Occipital lobe (tissue), 2 donors: ENCODE results near the gene CLCN6. TPM values are rescaled to one million over a fixed set of nuclear protein-coding genes. Genes with fewer than 3 reads are reported as not detected.

Source experiments
- DNase-seq: peaks from one replicate; lab custom pipeline; 2025; lab: John Stamatoyannopoulos, UW
- total RNA-seq: library from RNA; depleted of rRNA; stranded (reverse); fragments of >200 nt; gene quantifications from one replicate; pipeline ENCODE4 v1.2.3, GENCODE V29; 2014

The CLCN6 gene
- total RNA-seq, 1 donor from 2014 or later, result 15.6 TPM

DNA sequence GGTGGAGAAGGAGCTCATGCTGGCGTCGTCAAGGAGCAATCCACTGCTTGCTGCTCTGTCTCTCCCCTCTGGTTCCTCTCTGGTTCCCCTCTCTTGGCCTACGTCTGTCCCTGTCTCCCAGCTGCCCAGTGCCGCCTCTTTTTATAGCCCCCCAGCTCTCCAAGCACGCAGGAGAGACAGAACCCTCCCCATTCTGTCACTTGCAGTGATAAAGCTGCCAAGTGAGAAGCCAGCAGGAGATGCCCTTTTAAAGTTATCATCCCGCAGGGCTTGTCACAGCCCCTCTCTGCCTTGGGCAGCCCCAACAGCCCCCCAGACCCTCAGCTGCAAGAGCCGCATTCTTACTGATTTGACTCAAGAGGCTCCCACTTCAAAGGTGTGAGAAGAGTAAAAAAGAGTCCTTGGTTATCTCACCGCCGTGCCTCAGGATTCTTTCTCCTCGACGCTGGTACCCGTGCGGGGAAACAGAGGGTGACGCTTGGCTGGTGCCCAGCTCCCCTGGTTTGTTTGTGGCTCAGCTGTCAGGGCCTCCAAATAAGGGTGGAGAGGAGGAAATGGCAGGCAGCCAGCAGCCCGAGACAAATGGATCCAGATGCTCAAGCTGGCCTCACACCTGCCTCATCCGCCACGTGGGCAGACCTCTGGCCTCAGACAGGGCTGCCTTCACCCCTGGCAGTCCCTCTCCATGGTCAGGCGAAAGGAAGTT lies 41.8 kb downstream of the CLCN6 start, which contains the start of gene NPPA:
Gene NPPA (minus strand): TSS at position 117 of the 706 bp plus-strand sequence. CDS start 99 bp downstream, at position 18.
- DNase-seq, result no peak

DNA sequence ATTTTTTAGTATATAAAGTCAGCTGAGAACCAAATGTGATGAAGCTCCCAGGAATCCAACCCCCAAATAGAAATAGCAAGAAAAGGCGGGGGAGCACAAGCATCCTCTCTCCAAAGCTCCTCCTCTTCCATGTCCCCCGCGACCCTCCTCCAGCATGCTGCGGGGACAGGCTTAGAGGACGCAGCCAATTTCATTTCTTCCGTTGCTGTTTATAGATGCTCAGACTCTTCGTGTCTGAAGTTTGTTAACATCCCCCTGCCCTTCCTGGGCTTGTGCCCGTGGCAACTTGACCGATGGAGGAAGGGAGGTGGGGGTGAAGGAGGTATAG lies 42.3 kb downstream of the CLCN6 start:
- no peak for DNase-seq

- no peak for DNase-seq
Observed at GRCh38 chr1:11850156-11850555, 44.2 kb downstream of the CLCN6 start.

DNA sequence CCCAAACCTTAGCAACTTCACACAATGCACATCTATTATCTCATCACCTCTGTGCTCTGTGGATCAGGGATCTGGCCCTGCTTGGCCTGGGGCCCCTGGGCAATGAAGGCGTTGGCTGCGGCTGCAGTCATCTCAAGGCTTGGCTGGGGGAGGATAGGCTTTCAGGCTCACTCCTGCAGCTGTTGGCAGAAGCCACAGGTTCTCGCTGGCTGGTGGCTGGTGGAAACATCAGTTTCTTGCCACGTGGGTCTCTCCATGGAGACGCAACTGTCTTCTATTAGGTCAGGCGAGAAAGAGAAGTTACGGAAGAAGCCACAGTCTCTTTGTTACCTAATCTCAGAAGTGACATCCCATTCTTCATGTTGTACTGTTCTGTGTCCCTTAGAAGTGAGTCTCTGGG lies 45.2 kb downstream of the CLCN6 start:
- no peak for DNase-seq

DNA sequence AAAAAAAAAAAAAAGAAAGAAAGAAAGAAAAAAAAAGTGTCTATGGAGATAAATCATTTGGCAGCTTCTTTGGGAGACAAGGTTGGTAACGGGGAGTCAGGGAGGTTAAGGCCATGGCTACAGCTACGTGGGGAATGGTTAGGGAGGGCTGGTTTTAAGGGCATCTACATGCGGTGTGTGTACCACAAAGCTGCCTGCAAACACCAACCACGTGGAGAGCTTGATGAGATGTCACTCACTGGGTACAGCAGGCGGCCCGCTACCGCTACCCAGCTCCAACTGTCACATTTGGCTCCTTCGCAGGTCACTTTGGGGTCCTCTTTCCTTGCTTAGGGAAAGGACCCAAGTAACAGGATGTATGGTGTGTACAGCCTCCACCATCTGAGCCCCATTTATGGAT lies 48.5 kb downstream of the CLCN6 start:
- no peak for DNase-seq

GRCh38 chr1:11855430-11855829 lies 49.4 kb downstream of the CLCN6 start:
- no peak for DNase-seq

- DNase-seq, result no peak
Observed at GRCh38 chr1:11856698-11857097, 50.7 kb downstream of the CLCN6 start.

GRCh38 chr1:11857164-11857851 lies 51.3 kb downstream of the CLCN6 start:
- DNase-seq, result no peak

- DNase-seq, result no peak
Observed at GRCh38 chr1:11858158-11858557, 52.2 kb downstream of the CLCN6 start.

DNA sequence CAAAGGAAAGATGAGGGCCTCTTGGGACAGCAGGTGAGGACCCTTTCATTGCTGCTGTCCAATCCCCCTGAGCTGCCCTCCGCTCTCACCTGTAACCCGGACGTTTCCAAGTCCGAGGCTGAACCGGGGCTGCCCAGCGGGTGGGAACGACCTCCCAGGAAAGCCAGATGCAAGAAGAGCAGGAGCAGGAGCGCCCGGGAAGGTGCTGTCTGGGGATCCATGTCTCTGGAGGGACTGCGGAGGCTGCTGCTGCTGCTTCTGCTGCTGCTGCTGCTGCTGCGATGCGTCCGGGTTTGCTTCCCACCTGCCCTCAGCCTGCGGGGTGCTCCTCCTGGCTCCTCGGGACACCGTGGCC lies 52.6 kb downstream of the CLCN6 start, which contains the start of gene NPPB:
Gene NPPB (minus strand): TSS at position 333 of the 355 bp plus-strand sequence. CDS start 112 bp downstream, at position 221.
- no peak for DNase-seq

- no peak for DNase-seq
Observed at GRCh38 chr1:11858968-11859871, 53.2 kb downstream of the CLCN6 start.

- DNase-seq, result no peak
Observed at GRCh38 chr1:11860083-11860482, 54.1 kb downstream of the CLCN6 start.

GRCh38 chr1:11860587-11860986 lies 54.6 kb downstream of the CLCN6 start:
- no peak for DNase-seq

DNA sequence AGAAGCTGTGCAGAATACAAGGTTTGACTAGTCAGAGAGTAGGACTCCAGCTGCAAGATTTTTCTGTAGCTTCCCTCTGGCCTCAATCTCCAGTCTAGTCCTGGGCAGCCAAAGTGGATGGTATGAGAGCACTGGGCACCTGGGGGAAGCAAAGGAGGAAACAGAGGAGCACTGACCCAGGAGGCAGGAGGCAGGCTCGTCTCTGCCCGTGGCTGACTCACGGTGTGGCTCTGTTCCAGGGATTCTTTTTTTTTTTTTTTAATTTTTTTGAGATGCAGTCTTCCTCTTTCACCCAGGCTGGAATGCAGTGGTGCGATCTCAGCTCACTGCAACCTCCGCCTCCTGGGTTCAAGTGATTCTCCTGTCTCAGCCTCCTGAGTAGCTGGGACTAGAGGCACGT lies 56.9 kb downstream of the CLCN6 start:
- DNase-seq, result no peak

- DNase-seq, result no peak
Observed at GRCh38 chr1:11868331-11868980, 62.5 kb downstream of the CLCN6 start.

GRCh38 chr1:11869104-11869503 lies 63.1 kb downstream of the CLCN6 start:
- DNase-seq, result no peak

GRCh38 chr1:11869650-11870207 lies 63.7 kb downstream of the CLCN6 start:
- no peak for DNase-seq

DNA sequence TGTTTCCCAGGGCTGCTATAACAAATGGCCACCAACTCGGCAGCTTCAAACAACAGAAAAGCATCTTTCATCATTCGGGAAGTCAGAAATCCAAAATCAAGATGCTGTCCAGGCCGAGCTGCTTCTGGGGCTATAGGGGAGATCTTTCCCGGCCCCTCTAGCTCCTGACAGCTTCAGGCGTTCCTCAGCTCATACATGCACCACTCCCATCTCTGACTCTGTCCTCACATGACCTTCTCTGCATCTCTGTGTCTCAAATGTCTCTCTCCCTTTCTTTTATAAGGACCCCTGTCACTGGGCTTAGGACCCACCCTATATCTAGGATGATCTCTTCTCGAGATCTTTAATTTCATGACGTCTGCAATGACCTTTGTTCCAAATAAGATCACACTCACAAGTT lies 66.6 kb downstream of the CLCN6 start:
- no peak for DNase-seq

- no peak for DNase-seq
Observed at GRCh38 chr1:11873395-11874257, 67.6 kb downstream of the CLCN6 start.

- no peak for DNase-seq
Observed at GRCh38 chr1:11874258-11874562, 68.2 kb downstream of the CLCN6 start.

- DNase-seq, result no peak
Observed at GRCh38 chr1:11874624-11875023, 68.6 kb downstream of the CLCN6 start.
